Right cardiac atrium (tissue), 5 donors: ENCODE measurements around the gene PGAP1. TPM values are rescaled to one million over a fixed set of nuclear protein-coding genes. Genes with fewer than 3 reads are reported as not detected.

Experiments used
- ATAC-seq, 2 donors: fragments of 200-7000 bp; cut with Tn5 transposase; one replicate each; pipeline versions ENCODE4 v1.8.0 to v1.9.1; 2020; ENCODE audit warnings: moderate library complexity in 2 of 2, mild to moderate bottlenecking in 1 of 2
- DNase-seq, 3 donors: peaks; one replicate each; pipeline ENCODE4 v3.0.0-alpha.2; 2020
- H3K27ac ChIP-seq: one replicate; pipeline ENCODE4 v1.5.1; 2013; ENCODE audit warnings: mild to moderate bottlenecking, low read length, control low read depth, moderate library complexity
- H3K27me3 ChIP-seq: one replicate; pipeline ENCODE4 v1.6.1; 2013; ENCODE audit not compliant: control insufficient read depth, insufficient read depth
- H3K4me1 ChIP-seq: one replicate; pipeline ENCODE4 v1.6.1; 2013; ENCODE audit warnings: low read length; ENCODE audit not compliant: control insufficient read depth, insufficient read depth
- H3K4me3 ChIP-seq: one replicate; pipeline ENCODE4 v1.5.1; 2013; ENCODE audit warnings: low read length, control low read depth
- H3K9me3 ChIP-seq: one replicate; pipeline ENCODE4 v1.6.1; 2013; ENCODE audit warnings: low read length; ENCODE audit not compliant: control insufficient read depth
- WGBS: extraction: QIAGEN DNeasy Blood & Tissue Kit; methylation state at CpG from one replicate; pipeline ENCODE4 v1.1.7; 2013; 5-methylcytosine and 5-hydroxymethylcytosine counted together
- intact Hi-C, 4 donors: fragments of 100-400 bp; cut with DNase I; formaldehyde crosslinking; loops; one replicate each; pipeline versions ENCODE4 v1.11.0 to v1.14.0; 2022 to 2023
- polyA plus RNA-seq: library from polyadenylated mRNA; stranded (reverse); fragments of 200-250 nt; gene quantifications from one replicate; pipeline ENCODE4 v1.2.3, GENCODE V29; 2013
- total RNA-seq, 4 donors: library from RNA; stranded (reverse); fragmentation: NEBNext Ultra II Directional; extraction: Animal tissue kit (Norgen Biotek cat#: 25700); gene quantifications; one replicate each; pipeline ENCODE4 v1.2.1, GENCODE V29; 2021
- donor health status: healthy with polysubstance abuse.
- donor health status: DM: no; HTN: yes; CAD: no.
- donor health status: DM: no; HTN: no; CAD: no.
- donor health status: DM: no; HTN: yes; CAD: no; lungs with severe emphysema.
- donor health status: DM: yes; HTN: yes; CAD: no.

The PGAP1 gene
- total and polyA plus RNA-seq, 5 donors, result 2.2 to 12.5 (median 10.6) TPM

DNA sequence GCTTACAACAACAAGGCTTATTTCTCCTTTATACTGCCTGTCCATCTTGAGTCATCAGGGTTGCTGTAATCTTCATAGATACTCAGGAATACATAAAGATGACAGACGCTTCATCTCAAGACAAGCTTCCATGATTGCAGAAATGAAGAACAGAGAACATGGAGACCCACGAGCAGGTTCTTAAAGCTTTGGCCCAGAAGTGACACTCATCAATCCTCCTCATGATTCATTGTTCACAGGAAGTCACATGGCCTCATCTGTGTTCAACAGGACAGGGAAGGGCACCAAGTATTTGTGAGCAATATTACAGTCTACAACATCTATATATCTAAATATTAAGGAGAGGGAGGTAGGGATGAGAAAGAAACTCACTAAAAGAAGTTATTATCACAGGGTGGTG, 36.5 kb upstream of the PGAP1 start:
- no peak for ATAC-seq

DNA sequence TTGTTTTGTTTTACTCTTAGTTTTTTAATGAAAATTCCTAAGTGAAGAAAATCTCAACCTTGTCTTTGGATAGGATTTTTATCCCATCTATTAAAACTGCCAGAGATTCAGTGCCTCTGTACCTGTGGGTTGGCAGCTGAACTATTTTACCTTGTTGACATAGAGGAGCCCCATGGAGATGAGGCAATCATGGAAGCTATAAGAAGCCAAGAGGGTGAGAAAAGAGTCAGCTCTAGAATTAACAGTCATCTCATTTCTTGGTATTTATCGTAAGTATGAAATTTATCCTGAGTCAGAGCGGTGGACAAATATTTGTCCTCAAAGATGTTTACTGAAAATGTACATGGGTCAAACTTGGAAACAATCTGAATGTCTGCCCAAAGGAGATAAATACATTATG, 35.8 kb upstream of the PGAP1 start:
- H3K4me3 ChIP-seq, result no peak overlapping the region
- WGBS, result 96% methylated on average over 2 of the region's 2 CpGs
- H3K4me1 ChIP-seq, result peaks cover 2% of the 10 kb centered on the region
- ATAC-seq, result no peak
- intact Hi-C loops, result no loop called here
- no peaks in the 10 kb centered on the region for H3K9me3 ChIP-seq
- no peaks in the 10 kb centered on the region for H3K27me3 ChIP-seq
- no peak overlapping the region for H3K27ac ChIP-seq
- no peak for DNase-seq

More for the DNA sequence above, 36.5 kb upstream of the PGAP1 start:
- WGBS, result 67% methylated on average over 2 of the region's 2 CpGs
- DNase-seq, result no peak
- H3K27me3 ChIP-seq, result no peaks in the 10 kb centered on the region
- intact Hi-C loops, result no loop called here
- H3K4me1 ChIP-seq, result peaks cover 2% of the 10 kb centered on the region
- no peak overlapping the region for H3K4me3 ChIP-seq
- no peaks in the 10 kb centered on the region for H3K9me3 ChIP-seq
- no peak overlapping the region for H3K27ac ChIP-seq

DNA sequence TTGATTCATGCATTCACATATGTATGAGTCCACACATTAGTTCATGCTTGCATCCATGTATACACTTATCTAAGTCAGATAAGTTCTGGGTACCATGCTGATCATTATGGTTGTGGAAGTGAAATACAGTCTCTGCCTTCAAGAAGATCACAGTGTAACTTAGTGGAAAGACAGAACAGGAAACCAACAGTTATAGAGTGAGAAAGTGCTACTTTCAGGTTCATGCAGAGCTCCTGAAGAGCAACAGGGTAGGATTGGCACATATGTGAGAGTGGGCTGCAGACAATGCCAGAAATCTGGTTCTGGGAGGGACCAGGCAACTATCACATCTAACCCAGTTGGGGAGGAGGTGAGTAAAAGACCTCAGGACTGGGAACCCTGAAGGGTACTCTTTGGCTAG, 35.4 kb upstream of the PGAP1 start:
- intact Hi-C loops, result no loop called here
- Histone ChIP-seq H3K27me3 (no peaks in the 10 kb centered on the region), H3K4me3 (no peak overlapping the region), H3K9me3 (no peaks in the 10 kb centered on the region), H3K4me1 (peaks cover 2% of the 10 kb centered on the region), H3K27ac (no peak overlapping the region)
- ATAC-seq (no peak), DNase-seq (no peak)

DNA sequence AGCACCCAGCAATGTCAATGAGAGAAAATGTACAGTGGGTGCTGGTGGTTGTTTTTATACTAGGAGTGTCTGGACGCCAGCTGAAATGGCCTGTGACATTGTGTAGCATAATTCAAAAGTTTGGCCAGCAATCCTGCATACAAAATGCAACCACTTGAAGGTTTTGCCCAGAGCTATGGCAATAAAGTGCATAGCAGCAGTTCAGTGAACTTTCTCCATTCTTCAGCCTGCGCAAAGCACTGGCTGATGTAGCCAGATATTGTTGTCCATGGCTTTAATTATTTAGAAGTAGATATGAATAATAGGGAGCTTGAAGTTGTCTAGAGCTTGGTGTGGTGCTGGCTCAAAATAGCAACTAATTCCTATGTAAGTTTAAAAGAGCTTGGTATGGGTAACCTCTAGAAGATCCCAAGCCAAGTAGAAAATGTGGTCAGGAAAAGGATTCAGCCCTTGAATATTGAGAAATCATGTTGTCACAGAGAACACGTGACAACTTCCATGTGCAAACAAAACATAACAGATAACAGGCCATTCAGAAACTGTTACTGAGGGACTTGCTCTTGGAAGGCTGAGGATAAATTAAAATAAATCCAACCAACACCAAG, 33.3 kb upstream of the PGAP1 start:
- no peaks in the 10 kb centered on the region for H3K9me3 ChIP-seq
- no peak for DNase-seq
- H3K4me3 ChIP-seq, result no peak overlapping the region
- no peaks in the 10 kb centered on the region for H3K27me3 ChIP-seq
- ATAC-seq, result no peak
- H3K4me1 ChIP-seq, result peaks cover 2% of the 10 kb centered on the region
- H3K27ac ChIP-seq, result no peak overlapping the region
- intact Hi-C loops, result no loop called here
- WGBS, result 78% methylated on average over 3 of the region's 3 CpGs

DNA sequence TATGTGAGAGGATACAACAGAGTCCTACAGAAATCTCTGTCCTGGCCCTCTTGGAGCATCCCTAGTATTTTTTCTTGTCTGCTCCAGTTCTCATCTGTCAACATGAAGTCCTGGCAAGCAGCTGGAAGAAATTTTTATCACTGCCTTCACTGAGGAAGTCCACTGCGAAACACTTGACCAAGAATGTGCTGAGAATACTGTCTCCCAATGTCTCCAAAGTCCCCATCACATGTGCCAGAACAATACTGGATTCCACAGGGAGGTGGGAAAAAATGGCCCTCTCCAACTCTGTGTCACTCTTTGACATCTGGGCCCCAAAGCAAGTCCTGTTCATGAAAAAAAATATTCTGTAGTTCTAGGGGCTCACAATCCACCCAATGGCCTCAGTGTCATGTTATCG, 32.8 kb upstream of the PGAP1 start:
- WGBS, result 67% methylated on average over 2 of the region's 2 CpGs
- DNase-seq, result no peak
- Histone ChIP-seq H3K4me3 (no peak overlapping the region), H3K9me3 (no peaks in the 10 kb centered on the region), H3K27ac (no peak overlapping the region), H3K27me3 (no peaks in the 10 kb centered on the region), H3K4me1 (peaks cover 2% of the 10 kb centered on the region)
- intact Hi-C loops, result no loop called here
- ATAC-seq, result no peak

DNA sequence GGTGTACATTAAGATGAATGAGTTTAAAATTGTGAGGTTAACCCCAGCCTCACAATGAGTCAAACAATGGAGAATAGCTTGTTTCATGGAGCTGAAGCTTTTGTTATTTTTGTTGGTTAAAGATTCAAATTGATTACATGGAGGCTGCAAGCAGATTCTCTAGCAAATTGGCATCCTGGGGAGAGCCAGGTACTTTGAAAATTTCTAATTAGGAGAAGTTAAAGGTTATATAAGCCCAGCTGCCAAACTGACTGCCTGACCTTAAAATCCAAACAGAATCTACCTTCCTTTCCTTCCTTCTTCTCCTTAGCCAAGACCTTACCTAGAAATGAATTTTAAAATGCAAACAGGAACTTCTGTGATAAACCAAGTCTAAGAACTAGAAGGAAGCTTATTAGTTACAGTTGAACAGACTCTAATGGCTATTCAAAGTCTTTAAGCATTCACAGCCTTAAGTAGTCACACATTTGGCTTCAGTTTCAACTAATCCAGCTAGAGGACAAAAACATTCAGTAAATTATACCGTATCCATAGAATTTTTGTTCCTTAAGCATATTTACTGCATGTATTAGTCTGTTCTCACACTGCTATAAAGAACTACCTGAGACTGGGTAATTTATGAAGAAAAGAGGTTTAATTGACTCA, 31.5 kb upstream of the PGAP1 start:
- Histone ChIP-seq H3K4me3 (no peak overlapping the region), H3K27ac (no peak overlapping the region), H3K27me3 (no peaks in the 10 kb centered on the region), H3K9me3 (no peaks in the 10 kb centered on the region), H3K4me1 (peaks cover 2% of the 10 kb centered on the region)
- DNase-seq (no peak), ATAC-seq (no peak)
- intact Hi-C loops, result no loop called here
- WGBS, result 79% methylated on average over 1 of the region's 1 CpG

DNA sequence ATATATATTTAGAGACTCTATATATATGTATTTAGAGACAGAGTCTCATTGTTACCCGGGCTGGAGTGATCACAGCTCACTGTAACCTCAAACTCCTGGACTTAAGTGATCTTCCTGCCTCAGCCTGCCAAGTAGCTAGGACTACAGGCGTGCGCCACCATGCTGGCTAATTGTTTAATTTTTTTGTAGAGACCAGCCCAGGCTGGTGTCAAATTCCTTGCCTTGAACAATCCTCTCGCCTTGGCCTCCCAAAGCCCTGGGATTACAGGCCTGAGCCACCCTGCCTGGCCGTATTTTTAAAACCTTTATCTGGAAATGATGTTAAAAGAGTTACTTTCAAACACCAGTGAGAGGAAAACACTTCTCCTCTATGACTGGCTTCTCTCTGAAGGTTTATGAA, 30.9 kb upstream of the PGAP1 start:
- 94% methylated on average over 5 of the region's 5 CpGs for WGBS
- intact Hi-C loops, result no loop called here
- Histone ChIP-seq H3K27me3 (no peaks in the 10 kb centered on the region), H3K27ac (no peak overlapping the region), H3K4me3 (no peak overlapping the region), H3K9me3 (no peaks in the 10 kb centered on the region), H3K4me1 (peaks cover 2% of the 10 kb centered on the region)
- ATAC-seq, result no peak
- no peak for DNase-seq

DNA sequence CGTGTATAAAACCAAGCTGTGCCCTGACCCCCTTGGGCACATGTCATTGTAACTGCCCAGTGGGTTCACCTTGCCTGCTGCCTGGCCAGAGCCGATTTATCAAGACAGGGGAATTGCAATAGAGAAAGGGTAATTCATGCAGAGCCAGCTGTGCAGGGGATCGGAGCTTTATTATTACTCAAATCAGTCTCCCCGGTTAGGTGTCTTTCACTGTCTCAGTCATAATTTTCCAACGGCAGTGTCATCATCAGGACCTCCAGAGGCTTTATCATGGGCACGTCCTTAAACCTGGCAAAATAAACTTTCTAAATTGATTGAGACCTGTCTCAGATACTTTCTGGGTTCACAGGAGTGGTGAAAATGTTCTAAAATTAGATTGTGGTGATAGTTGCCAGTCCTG, 29.6 kb upstream of the PGAP1 start:
- peaks cover 2% of the 10 kb centered on the region for H3K4me1 ChIP-seq
- ATAC-seq, result no peak
- 87% methylated on average over 6 of the region's 6 CpGs for WGBS
- no peak for DNase-seq
- intact Hi-C loops, result no loop called here
- H3K27ac ChIP-seq, result no peak overlapping the region
- H3K9me3 ChIP-seq, result no peaks in the 10 kb centered on the region
- no peaks in the 10 kb centered on the region for H3K27me3 ChIP-seq
- H3K4me3 ChIP-seq, result no peak overlapping the region

DNA sequence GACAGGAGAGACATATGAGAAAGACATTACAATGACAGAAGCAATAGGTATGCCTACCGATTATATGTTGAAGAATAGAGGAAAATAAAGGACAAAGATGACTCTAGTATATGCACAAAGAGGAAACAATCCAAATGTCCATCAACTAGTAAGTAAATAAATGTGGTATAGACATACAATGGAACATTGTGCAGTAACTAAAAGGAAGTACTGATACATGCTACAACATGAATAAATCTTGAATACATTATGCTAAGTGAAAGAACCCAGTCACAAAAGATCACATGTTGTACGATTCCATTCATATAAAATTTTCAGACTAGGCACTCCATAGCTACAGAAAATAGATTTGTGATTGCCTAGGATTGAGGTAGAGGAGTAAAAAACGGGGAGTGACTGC, 28.5 kb upstream of the PGAP1 start:
- 78% methylated on average over 3 of the region's 3 CpGs for WGBS

DNA sequence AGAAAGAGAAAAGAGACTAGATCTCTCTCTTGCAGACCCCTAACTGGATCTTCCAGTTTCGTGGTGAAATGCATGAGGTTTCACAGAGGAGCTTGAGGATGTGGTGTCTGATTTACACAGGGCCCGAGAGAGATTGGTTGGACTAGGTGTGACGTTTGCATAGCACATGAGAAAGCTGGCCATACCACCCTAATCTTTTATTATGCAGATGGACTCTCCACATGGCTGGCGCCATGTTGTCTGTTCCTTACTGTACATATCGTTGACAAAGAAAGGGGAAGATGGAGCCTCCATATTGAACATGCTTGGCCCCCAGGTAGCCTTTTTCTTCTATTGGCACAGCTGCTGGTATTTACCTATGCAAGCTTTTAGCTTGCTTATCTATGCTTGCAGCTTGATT, 27.5 kb upstream of the PGAP1 start:
- DNase-seq, result no peak
- intact Hi-C loops, result no loop called here
- H3K4me3 ChIP-seq, result no peak overlapping the region
- no peaks in the 10 kb centered on the region for H3K9me3 ChIP-seq
- H3K27me3 ChIP-seq, result no peaks in the 10 kb centered on the region
- 91% methylated on average over 5 of the region's 5 CpGs for WGBS
- no peak for ATAC-seq
- no peaks in the 10 kb centered on the region for H3K4me1 ChIP-seq
- H3K27ac ChIP-seq, result no peak overlapping the region

More for the DNA sequence above, 28.5 kb upstream of the PGAP1 start:
- H3K9me3 ChIP-seq, result no peaks in the 10 kb centered on the region
- no peak overlapping the region for H3K4me3 ChIP-seq
- H3K4me1 ChIP-seq, result peaks cover 2% of the 10 kb centered on the region
- no peak for DNase-seq
- H3K27me3 ChIP-seq, result no peaks in the 10 kb centered on the region
- ATAC-seq, result no peak
- intact Hi-C loops, result no loop called here
- H3K27ac ChIP-seq, result no peak overlapping the region

DNA sequence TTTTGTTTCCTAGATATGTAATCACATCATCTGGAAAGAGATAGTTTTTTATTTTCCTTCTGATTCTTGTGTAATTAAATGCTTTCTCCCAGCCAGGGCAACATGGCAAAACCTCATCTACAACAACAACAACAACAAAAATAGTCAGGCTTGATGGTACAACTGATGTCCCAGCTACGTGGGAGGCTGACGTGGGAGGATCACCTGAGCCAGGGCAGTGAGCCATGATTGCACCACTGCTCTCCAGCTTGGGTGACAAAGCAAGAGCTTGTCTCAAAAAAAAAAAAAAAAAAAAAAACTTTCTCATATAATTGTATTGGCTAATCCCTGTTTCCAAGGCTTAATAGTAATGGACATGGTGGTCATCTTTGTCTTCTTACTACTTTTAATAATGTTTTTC, 26.4 kb upstream of the PGAP1 start:
- 84% methylated on average over 2 of the region's 2 CpGs for WGBS

DNA sequence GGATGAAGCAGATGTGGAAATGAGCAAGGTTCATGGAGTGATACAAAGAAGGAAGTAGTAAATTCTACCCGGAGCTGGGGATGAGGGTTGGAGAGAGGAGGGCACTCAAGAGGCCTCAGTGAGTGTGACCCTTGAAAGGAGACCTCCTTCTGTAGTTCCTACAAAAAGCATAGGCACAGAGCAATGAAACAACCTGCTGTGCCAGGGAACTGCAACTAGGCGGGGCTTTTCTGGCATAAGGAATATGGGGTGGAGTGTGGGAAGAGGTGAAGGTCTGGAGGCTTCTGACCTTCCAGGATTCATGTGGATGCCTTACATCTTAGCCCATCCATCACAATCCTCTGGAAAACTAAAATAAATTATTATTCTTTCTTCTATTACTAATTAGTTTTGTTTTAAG, 25.5 kb upstream of the PGAP1 start:
- Histone ChIP-seq H3K4me3 (no peak overlapping the region), H3K27me3 (no peaks in the 10 kb centered on the region), H3K27ac (no peak overlapping the region), H3K9me3 (no peaks in the 10 kb centered on the region), H3K4me1 (no peaks in the 10 kb centered on the region)
- 75% methylated on average over 2 of the region's 2 CpGs for WGBS
- DNase-seq, result no peak
- intact Hi-C loops, result no loop called here
- no peak for ATAC-seq

More for the DNA sequence above, 26.4 kb upstream of the PGAP1 start:
- Histone ChIP-seq H3K9me3 (no peaks in the 10 kb centered on the region), H3K4me3 (no peak overlapping the region), H3K27ac (no peak overlapping the region), H3K27me3 (no peaks in the 10 kb centered on the region), H3K4me1 (no peaks in the 10 kb centered on the region)
- DNase-seq (no peak), ATAC-seq (no peak)
- intact Hi-C loops, result no loop called here
